Spinal cord (tissue), 10 donors: ENCODE measurements around the gene BTAF1. TPM values are rescaled to one million over a fixed set of nuclear protein-coding genes. Genes with fewer than 3 reads are reported as not detected.
A peak's percentile ranks its signal among the peaks of the same experiment; 100 is the strongest.
"Not testable (repeated sequence)": the region's sequence is repeated elsewhere in the genome, so short reads cannot be mapped to it uniquely, and the experiment has no call there.

Experiments used
- DNase-seq, 6 donors: peaks; one replicate each; pipeline versions ENCODE4 v3.0.0 to v3.0.0-alpha.2; 2013 to 2015; ENCODE audit warnings: low spot score in 6 of 6, low read depth in 4 of 6
- H3K27ac ChIP-seq: one replicate; pipeline ENCODE4 v1.5.1; 2013; ENCODE audit warnings: low read depth, low read length, control low read depth
- H3K27me3 ChIP-seq: one replicate; pipeline ENCODE4 v1.6.1; 2013; ENCODE audit warnings: low read length; ENCODE audit not compliant: control insufficient read depth, insufficient read depth
- H3K36me3 ChIP-seq: one replicate; pipeline ENCODE4 v1.6.1; 2013; ENCODE audit warnings: low read length; ENCODE audit not compliant: control insufficient read depth, insufficient read depth
- H3K4me1 ChIP-seq: one replicate; pipeline ENCODE4 v1.6.1; 2013; ENCODE audit warnings: low read length; ENCODE audit not compliant: control insufficient read depth, insufficient read depth
- H3K4me3 ChIP-seq: one replicate; pipeline ENCODE4 v1.5.1; 2013; ENCODE audit warnings: low read depth, low read length, control low read depth
- H3K9me3 ChIP-seq: one replicate; pipeline ENCODE4 v1.6.1; 2013; ENCODE audit warnings: low read length; ENCODE audit not compliant: control insufficient read depth, insufficient read depth
- WGBS: methylation state at CpG from one replicate; pipeline ENCODE4 v1.1.5; 2013; ENCODE audit warnings: missing lambda C conversion rate; ENCODE audit not compliant: insufficient coverage; 5-methylcytosine and 5-hydroxymethylcytosine counted together
- polyA plus RNA-seq, 2 donors: library from polyadenylated mRNA; unstranded; fragments of 120-200 nt; gene quantifications; one replicate each; pipeline ENCODE4 v1.2.1, GENCODE V29; 2013; ENCODE audit not compliant: insufficient read length in 2 of 2
- total RNA-seq, 2 donors: library from RNA; depleted of rRNA in 1 of 2; stranded (reverse); fragments of 120-200 nt in 1 of 2; fragments of >200 nt in 1 of 2; gene quantifications; one replicate each; pipeline versions ENCODE4 v1.2.3 to v1.2.4, GENCODE V29; 2013 to 2014
- donor health status: healthy.

The BTAF1 gene
- total and polyA plus RNA-seq, 4 donors = 23.2 to 60.1 (median 39.7) TPM

DNA sequence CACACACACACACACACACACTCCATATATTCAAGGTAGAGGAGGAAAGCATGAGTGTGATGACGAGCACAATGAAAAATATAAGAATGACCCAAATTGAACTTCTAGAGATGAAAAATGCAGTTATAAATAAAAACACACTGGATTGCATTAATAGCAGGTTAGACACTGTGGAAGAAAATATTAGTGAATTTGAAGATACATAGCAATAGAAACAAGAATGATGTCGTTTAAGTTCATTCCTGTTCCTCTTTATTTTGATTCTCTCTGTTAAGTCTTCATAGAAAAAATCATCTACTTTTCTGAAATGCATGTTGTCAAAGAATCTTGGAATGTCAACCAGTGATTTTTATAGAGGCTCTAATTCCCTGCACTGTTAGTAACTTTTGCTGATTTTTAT, 78.4 kb downstream of the BTAF1 start:
- Histone ChIP-seq H3K36me3 (peaks cover 15% of the 10 kb centered on the region), H3K27me3 (no peaks in the 10 kb centered on the region), H3K4me1 (no peaks in the 10 kb centered on the region), H3K27ac (no peak overlapping the region), H3K9me3 (no peaks in the 10 kb centered on the region), H3K4me3 (no peak overlapping the region)
- DNase-seq = no peak
- no CpG with 5 or more reads among the region's 2 CpGs for WGBS

DNA sequence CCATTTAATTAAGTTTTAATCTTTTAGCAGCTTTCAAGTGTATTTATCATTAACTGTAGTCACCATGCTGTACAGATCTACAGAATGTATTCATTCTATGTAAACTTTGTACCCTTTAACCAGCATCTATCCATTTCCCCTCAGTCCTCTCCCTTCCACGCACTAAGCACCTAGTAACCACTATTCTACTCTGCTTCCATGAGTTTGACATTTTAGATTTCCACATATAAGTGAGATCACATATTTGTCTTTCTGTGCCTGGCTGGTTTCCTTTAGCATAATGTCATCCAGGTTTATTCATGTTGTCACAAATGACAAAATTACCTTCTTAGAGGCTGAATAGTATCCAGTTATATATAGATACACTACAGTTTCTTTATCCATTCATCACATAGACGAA, 79.7 kb downstream of the BTAF1 start:
- Histone ChIP-seq H3K9me3 (no peaks in the 10 kb centered on the region), H3K4me1 (no peaks in the 10 kb centered on the region), H3K4me3 (no peak overlapping the region), H3K27ac (no peak overlapping the region), H3K27me3 (no peaks in the 10 kb centered on the region), H3K36me3 (peaks cover 14% of the 10 kb centered on the region)
- whole genome bisulfite sequencing = no CpG with 5 or more reads among the region's 2 CpGs
- DNase-seq = peak in 2 of 6 donors; percentile 8 to 18

DNA sequence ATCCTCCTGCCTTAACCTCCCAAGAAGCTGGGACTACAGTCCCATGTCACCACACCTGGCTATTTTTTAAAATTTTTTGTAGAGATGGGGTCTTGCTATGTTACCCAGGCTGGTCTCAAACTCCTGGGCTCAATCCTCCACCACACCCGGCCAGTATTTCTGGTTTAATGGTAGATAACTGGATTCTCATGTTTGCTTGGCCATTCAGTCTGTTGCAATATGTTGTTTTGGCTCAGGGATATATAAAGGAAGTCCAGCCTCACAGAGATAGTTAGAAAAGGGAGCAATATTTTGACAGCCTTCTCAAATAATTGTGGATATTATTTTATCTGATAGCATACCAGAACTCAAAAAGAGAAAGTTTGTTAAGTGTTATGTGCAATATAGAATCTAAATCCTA, 82.4 kb downstream of the BTAF1 start:
- Histone ChIP-seq H3K36me3 (peaks cover 14% of the 10 kb centered on the region), H3K9me3 (no peaks in the 10 kb centered on the region), H3K27me3 (no peaks in the 10 kb centered on the region), H3K4me3 (no peak overlapping the region), H3K27ac (no peak overlapping the region), H3K4me1 (no peaks in the 10 kb centered on the region)
- no CpG with 5 or more reads among the region's 1 CpG for WGBS
- no peak for DNase-seq

DNA sequence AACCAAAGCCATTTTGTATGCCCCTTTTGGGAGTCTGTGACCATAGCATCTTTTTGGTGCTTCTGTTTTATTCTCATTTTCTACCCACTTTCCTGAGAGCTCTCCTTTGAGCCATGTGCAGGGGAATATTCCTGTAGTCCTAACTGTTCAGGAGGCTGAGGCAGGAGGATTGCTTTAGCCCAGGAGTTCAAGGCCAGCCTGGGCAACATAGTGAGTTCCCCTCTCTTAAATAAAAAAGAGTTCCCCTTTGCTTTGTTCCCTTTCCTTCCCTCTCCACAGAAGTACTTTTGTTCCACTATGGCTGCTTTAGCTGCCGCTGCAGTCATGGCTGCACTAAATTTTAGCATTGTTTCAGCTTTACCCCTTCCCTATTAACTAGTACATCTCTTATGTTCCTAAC, 85.9 kb downstream of the BTAF1 start:
- 88% methylated on average over 1 of the region's 1 CpG for WGBS

DNA sequence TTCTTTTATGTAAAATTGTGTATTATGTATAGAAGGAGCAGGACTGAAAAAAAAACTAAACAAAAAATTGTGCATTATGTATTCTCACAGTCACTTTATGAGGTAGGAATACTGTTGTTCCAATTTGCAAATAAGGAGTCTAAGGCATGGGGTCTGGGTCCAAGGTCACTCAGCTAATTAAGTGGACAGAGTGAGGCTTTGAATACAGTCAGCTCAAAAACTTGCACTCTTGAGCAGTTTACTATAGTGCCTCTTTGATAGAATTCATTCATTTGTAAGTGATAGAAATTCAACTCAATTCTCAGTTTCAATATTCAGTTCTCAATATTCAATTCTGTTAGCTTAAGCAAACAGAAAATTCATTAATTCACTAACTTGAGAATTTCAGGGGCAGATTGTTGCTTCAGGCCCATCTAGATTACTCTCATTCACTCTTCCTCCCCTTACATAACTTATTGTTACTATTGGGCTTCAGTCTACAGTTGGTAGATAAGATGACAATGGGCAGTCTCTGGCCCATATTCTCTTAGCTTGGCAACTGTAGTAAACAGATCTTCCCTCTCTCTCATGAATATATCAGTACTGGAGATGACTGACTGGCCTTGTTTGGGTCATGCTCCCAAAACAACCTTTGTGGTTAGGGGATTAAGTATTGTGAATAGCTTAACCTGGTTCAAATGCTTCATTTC, 86.6 kb downstream of the BTAF1 start:
- H3K4me3 ChIP-seq = no peak overlapping the region
- peak in 1 of 6 donors; percentile 13 for DNase-seq
- no peaks in the 10 kb centered on the region for H3K4me1 ChIP-seq
- H3K27me3 ChIP-seq = no peaks in the 10 kb centered on the region
- peaks cover 14% of the 10 kb centered on the region for H3K36me3 ChIP-seq
- no peak overlapping the region for H3K27ac ChIP-seq
- H3K9me3 ChIP-seq = no peaks in the 10 kb centered on the region

More for the DNA sequence above, 85.9 kb downstream of the BTAF1 start:
- H3K36me3 ChIP-seq = peaks cover 13% of the 10 kb centered on the region
- H3K4me3 ChIP-seq = no peak overlapping the region
- no peaks in the 10 kb centered on the region for H3K4me1 ChIP-seq
- H3K27me3 ChIP-seq = no peaks in the 10 kb centered on the region
- no peaks in the 10 kb centered on the region for H3K9me3 ChIP-seq
- no peak for DNase-seq
- no peak overlapping the region for H3K27ac ChIP-seq

DNA sequence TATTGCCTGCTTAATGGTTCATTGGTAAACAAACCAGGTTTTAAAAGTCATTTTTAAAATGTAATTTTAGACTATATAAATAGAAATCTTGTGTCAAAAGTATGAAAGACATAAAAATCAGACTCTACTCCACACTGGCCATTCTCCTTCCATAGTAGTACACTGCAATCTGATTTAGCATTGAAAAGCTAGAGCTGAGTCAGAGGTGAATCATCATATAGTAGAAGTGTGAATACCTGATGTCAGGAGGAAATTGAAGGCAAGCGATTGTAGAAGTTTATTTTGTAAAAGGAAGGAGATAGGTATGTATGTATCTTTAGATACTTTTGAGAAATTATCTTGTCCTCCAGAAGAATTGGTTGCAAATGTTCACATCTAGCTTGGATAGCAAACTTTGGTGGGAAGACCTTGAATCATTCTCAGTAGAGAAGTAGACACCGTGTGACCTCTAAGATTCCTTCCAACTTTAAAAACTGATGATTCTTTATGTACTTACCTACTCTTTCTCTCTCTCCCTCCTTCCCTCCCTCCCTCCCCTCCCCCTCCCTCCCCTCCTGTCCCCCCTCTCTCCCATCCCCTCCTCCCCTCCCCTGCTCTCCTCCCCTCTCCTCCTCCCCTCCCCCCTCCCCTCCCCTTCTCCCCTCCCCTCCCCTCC, 88.1 kb downstream of the BTAF1 start:
- no peak overlapping the region for H3K27ac ChIP-seq
- H3K27me3 ChIP-seq = no peaks in the 10 kb centered on the region
- WGBS = 100% methylated on average over 1 of the region's 2 CpGs
- no peak overlapping the region for H3K4me3 ChIP-seq
- no peak for DNase-seq
- H3K4me1 ChIP-seq = no peaks in the 10 kb centered on the region
- no peaks in the 10 kb centered on the region for H3K9me3 ChIP-seq
- H3K36me3 ChIP-seq = peaks cover 18% of the 10 kb centered on the region

DNA sequence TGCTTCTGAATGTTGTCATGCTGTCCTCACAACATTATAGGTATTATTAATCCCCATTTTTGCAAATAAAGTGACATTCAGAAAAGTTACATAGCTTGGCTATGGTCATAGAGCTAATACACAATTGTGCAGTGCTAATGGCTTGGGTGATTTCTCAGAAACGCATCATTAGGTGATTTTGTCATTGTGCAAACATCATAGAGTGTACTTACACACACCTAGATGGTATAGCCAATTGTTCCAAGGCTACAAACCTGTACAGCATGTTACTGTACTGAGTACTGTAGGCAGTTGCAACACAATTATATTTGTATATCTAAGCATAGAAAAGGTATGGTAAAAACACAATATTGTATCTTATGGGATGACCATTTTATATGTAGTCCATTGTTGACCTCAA, 91.0 kb downstream of the BTAF1 start:
- no peak overlapping the region for H3K4me3 ChIP-seq
- H3K9me3 ChIP-seq = no peaks in the 10 kb centered on the region
- H3K4me1 ChIP-seq = no peaks in the 10 kb centered on the region
- no peak overlapping the region for H3K27ac ChIP-seq
- peaks cover 20% of the 10 kb centered on the region for H3K36me3 ChIP-seq
- no CpG with 5 or more reads among the region's 1 CpG for WGBS
- DNase-seq = no peak
- no peaks in the 10 kb centered on the region for H3K27me3 ChIP-seq

DNA sequence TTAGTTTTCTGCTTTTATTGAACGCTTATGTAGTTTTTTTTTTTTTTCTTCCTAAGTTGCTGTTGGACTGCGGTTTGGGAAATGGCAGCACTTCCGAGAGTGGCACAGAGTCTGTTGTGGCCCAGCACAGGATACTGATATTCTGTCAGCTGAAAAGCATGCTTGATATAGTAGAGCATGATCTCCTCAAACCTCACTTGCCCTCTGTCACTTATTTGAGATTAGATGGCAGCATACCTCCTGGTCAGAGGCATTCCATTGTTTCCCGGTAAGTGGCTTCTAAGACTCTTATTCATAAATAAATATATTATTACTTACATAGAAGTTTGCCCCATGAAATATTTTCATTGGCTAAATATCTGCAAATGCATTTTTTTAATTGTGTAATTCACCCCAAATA, 101.1 kb downstream of the BTAF1 start:
- DNase-seq = no peak
- no peak overlapping the region for H3K4me3 ChIP-seq
- no peak overlapping the region for H3K27ac ChIP-seq
- no peaks in the 10 kb centered on the region for H3K9me3 ChIP-seq
- no peaks in the 10 kb centered on the region for H3K4me1 ChIP-seq
- no CpG with 5 or more reads among the region's 4 CpGs for WGBS
- no peaks in the 10 kb centered on the region for H3K27me3 ChIP-seq
- H3K36me3 ChIP-seq = peaks cover 21% of the 10 kb centered on the region

DNA sequence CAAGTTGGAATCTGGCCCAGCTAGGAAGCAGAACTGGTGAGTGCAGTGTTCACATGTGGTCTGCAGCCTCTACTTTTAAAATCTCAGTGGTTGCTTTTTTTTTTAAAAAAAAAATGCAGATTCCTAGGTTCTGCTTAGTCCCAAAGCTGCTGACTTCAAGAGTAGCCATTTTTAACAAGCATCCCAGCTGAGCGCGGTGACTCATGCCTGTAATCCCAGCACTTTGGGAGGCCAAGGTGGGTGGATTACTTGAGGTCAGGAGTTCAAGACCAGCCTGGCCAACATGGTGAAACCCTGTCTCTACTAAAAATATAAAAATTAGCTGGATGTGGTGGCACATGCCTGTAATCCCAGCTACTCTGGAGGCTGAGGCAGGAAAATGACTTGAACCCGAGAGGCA, 101.8 kb downstream of the BTAF1 start:
- not testable (repeated sequence) for H3K27ac ChIP-seq, H3K9me3 ChIP-seq, DNase-seq, H3K27me3 ChIP-seq, H3K4me3 ChIP-seq, H3K4me1 ChIP-seq
- 100% methylated on average over 1 of the region's 3 CpGs for WGBS
- peaks cover 18% of the 10 kb centered on the region for H3K36me3 ChIP-seq

DNA sequence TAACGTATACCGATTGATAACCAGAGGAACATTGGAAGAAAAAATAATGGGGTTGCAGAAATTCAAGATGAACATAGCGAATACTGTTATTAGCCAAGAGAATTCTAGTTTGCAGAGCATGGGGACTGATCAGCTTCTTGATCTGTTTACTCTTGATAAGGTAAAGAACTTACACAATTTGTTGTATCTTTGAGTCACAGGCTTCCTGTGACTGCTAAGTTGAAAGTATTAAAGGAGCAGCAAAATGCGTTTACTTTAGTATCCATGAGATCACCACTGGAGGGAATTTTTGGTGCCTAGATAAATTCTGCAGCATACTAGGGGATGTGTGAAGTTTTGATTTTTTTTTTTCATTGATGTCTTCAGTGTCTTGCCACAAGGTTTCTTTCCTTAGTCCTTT, 103.6 kb downstream of the BTAF1 start:
- Histone ChIP-seq H3K27ac (no peak overlapping the region), H3K4me3 (no peak overlapping the region), H3K27me3 (no peaks in the 10 kb centered on the region), H3K4me1 (no peaks in the 10 kb centered on the region), H3K36me3 (peaks cover 18% of the 10 kb centered on the region), H3K9me3 (no peaks in the 10 kb centered on the region)
- 97% methylated on average over 3 of the region's 4 CpGs for whole genome bisulfite sequencing
- no peak for DNase-seq
